Measurements from ENCODE around the gene STARD13.

GRCh38 chr13:33251131-33251661, 34.4 kb downstream of the STARD13 start:
- TF ChIP-seq CTCF (conservative IDR thresholded peaks at IDR 0.05; ENCODE audit: low read length) = no peak
- no peak for TF ChIP-seq EZH2phosphoT487 (IDR thresholded peaks at IDR 0.05; ENCODE audit: borderline replicate concordance, low read depth, low read length)

All from OCI-LY7 (cell line).